Omental fat pad (tissue), 4 donors: ENCODE measurements around the gene ZCCHC9. TPM values are rescaled to one million over a fixed set of nuclear protein-coding genes. Genes with fewer than 3 reads are reported as not detected.
"Not testable (repeated sequence)": the region's sequence is repeated elsewhere in the genome, so short reads cannot be mapped to it uniquely, and the experiment has no call there.

Experiments used
- ATAC-seq: fragments of 150-250 bp; one replicate; pipeline ENCODE4 v1.9.1; 2016; ENCODE audit warnings: mild to moderate bottlenecking, moderate library complexity; ENCODE audit not compliant: low FRiP score
- DNase-seq: peaks from one replicate; pipeline ENCODE4 v3.0.0-alpha.2; 2019; ENCODE audit warnings: low spot score
- total RNA-seq, 4 donors: library from RNA; depleted of rRNA; stranded (reverse); fragments of >200 nt; gene quantifications; one replicate each; pipeline ENCODE4 v1.1.0, GENCODE V29; 2016
- TF ChIP-seq, protein P1 (sequence below), 3 donors: fragments of 450-650 bp; IDR thresholded peaks; one replicate each; pipeline ENCODE4 v1.5.1; 2016 to 2017; ENCODE audit warnings: antibody characterized with exemption in 3 of 3, mild to moderate bottlenecking in 3 of 3, moderate library complexity in 2 of 3

Gene ZCCHC9
- total RNA-seq, 4 donors from 2014 or later: 14.2 to 23.0 (median 20.0) TPM

DNA sequence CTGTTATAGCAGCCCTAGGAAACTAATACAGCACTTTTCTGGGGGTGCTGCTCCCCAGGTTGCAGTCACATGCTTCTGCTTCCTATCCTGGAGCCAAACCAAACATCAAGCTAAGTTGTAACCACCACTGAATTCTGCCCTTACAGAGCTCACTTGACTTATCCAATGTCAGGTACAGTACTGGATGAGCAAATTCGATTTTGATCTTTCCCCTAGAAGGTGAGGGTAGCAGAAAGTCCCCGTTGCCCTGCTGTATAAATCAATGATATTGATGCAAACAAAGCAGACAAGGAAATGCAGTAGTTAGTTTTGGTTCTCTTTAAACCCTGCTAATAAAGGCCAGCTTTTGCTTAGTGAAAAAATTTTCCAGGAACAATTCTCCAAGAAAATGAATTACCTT, 36.4 kb downstream of the ZCCHC9 start:
- ATAC-seq (no peak), DNase-seq (no peak)
- TF ChIP-seq, protein P1, sequence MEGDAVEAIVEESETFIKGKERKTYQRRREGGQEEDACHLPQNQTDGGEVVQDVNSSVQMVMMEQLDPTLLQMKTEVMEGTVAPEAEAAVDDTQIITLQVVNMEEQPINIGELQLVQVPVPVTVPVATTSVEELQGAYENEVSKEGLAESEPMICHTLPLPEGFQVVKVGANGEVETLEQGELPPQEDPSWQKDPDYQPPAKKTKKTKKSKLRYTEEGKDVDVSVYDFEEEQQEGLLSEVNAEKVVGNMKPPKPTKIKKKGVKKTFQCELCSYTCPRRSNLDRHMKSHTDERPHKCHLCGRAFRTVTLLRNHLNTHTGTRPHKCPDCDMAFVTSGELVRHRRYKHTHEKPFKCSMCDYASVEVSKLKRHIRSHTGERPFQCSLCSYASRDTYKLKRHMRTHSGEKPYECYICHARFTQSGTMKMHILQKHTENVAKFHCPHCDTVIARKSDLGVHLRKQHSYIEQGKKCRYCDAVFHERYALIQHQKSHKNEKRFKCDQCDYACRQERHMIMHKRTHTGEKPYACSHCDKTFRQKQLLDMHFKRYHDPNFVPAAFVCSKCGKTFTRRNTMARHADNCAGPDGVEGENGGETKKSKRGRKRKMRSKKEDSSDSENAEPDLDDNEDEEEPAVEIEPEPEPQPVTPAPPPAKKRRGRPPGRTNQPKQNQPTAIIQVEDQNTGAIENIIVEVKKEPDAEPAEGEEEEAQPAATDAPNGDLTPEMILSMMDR (IDR thresholded peaks at IDR 0.05): no peak

DNA sequence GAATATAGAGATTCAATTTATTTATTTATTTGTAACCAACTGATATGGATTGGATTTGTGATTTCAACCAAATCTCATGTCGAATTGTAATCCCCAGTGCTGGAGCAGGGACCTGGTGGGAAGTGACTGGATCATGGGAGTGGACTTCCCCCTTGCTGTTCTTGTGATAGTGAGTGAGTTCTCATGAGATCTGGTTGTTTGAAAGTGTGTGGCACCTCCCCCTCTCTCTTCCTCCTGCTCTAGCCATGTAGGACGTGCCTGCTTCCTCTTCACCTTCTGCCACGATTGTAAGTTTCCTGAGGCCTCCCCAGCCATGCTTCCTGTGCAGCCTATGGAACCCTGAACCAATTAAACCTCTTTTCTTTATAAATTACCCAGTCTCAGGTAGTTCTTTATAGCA, 36.8 kb downstream of the ZCCHC9 start:
- not testable (repeated sequence) for DNase-seq, ATAC-seq

DNA sequence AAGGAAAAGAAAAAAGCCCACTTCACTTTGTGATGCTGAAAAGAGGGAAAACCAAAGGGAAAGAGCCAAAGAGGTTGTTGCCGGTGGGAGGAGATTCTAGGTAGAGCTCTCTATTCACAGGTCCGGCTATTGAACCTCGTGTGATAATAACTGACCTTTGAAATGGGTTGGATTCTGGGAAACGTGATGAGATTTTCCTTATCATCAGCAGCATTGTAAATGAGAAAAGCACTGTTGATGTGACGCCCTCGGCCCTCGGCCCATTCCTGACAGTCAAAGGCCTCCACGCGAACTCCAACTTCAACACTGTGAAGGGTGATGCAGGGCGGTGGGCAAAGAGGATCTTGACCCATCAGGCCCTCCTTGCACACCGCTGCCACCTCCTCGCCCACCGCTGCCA, 43.3 kb downstream of the ZCCHC9 start:
- TF ChIP-seq, protein P1 (IDR thresholded peaks at IDR 0.05): no peak
- DNase-seq (no peak), ATAC-seq (no peak)

DNA sequence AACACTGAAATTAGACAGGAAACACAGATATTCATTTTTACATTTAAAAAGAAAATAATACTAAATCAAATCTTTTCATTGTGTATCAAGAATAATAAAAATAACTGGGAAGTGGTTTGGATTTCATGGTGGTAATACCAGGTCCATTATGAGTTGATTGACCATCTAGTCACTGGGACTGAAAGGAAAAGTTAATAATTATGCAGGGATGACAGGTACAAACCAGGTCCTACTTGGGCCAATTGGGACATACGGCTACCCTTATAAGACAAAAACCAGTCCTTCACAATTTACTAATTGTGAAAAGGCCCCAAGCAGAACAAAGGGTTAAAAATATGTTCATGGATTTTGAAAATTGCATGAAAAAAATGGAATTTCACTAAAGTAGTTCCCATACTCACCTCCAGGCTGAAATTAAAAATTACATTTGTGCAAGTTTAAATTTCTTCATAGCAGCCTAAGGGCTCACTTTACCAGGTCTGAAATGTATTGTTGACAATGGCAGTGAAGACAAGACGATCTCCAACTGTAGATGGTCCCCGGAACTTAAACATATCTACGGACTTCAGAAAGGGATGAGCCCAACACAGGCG, 44.1 kb downstream of the ZCCHC9 start:
- ATAC-seq: no peak
- TF ChIP-seq, protein P1 (IDR thresholded peaks at IDR 0.05): no peak
- DNase-seq: no peak

DNA sequence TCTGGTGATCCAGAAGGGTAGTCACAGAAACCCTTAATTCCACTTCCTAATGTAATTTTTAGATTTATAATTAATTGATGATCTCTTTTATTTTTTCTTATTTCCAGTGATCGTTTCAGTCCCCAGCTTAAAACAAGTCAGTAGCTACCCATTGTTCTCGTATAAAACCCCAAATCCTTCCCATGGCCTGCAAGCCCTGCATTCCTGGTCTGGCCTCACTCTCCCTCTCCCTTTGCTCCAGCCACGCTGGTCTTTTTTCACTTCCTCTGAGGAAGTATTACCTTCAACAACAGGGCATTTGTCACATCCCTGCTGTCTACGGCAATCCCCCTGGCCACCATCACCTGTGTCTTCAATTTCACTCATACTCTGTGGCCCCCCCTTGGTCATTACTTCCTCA, 47.8 kb downstream of the ZCCHC9 start:
- ATAC-seq: no peak
- TF ChIP-seq, protein P1 (IDR thresholded peaks at IDR 0.05): no peak
- no peak for DNase-seq

DNA sequence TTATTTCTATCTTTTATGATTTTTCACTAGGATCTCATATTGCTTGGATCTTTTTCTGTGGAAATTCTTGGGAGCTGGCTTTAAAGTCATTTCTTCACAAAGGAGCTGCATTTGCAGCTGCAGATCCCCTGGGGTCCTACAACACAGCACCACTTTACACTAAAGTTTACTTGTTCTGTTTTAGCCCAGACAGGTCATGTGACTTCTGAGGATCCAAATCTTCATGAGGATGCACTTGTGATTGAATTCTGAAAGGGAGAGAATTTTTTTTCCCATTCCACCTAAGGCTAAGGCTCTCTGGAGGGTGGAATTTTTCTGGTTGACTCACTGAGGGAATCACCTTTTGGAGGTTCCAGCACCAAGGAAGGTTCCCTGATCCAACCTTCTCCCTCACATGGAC, 49.1 kb downstream of the ZCCHC9 start:
- TF ChIP-seq, protein P1 (IDR thresholded peaks at IDR 0.05): no peak
- DNase-seq (no peak), ATAC-seq (no peak)

DNA sequence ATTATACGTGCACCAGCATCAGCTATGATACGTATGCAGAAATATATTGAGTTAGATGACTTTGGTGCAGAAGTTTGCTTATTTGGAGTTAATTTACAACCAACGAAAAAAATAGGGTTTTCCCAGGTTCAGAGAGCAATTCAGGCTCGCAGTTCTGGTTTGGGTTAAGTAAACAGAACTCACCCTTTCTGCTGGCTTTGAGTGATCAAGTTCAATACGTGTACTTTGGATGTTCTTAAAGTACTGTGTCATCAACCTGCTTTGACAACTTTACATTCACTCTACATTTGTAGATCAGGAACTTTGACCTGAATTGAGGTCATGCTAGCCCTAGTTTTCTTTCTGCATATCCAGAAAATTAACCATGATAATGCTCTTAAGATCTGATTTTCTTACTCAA, 51.8 kb downstream of the ZCCHC9 start:
- TF ChIP-seq, protein P1 (IDR thresholded peaks at IDR 0.05): no peak
- ATAC-seq (no peak), DNase-seq (no peak)
